ENCODE data around the gene FOXO4. TPM values are rescaled to one million over a fixed set of nuclear protein-coding genes. Genes with fewer than 3 reads are reported as not detected.

Gene FOXO4
- polyA plus RNA-seq, 1 donor (not counting 4 experiments of a cell fraction or from before 2014, with no cell fraction given) = 1.6 TPM

DNA sequence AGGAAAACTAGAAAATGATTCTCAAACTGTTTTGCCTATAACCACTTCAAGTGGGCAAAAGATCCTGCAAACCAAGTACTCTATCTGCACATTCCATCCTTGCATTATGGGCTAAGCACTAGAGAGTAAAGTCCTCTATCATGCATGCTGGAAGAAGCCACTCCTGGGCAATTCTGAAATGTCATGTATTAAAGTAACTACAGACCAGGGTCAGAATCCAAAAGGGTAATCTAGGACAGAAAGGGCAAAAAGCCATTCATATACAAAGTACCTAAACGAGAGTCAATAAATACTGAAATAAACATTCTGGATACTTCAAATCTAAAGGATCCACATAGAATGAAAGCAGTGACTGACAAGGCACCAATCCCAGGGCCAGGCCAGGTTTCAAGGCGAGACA lies 28.6 kb upstream of the FOXO4 start:
- Histone ChIP-seq H3K27me3 (ENCODE audit: control insufficient read depth, extremely low read depth, insufficient read depth, low read length) (no peaks in the 10 kb centered on the region), H3K9me1 (ENCODE audit: control insufficient read depth, extremely low read depth, insufficient read depth, low read length) (no peaks in the 10 kb centered on the region), H3K36me3 (ENCODE audit: control insufficient read depth in 2 of 2, extremely low read depth in 1 of 2, insufficient read depth in 2 of 2, low read length in 2 of 2) (no peaks in the 10 kb centered on the region), H3K79me2 (ENCODE audit: control insufficient read depth, insufficient read depth, low read length) (peaks cover 32% of the 10 kb centered on the region), H3K9ac (ENCODE audit: control insufficient read depth, extremely low read depth, insufficient read depth, low read length) (peak overlapping the region; percentile 72), H2AFZ (ENCODE audit: control insufficient read depth, low read length) (no peak overlapping the region), H3K9me3 (ENCODE audit: control insufficient read depth, low read depth, low read length) (no peaks in the 10 kb centered on the region), H4K20me1 (ENCODE audit: control insufficient read depth, extremely low read depth, insufficient read depth, low read length) (no peaks in the 10 kb centered on the region), H3K4me3 (ENCODE audit: control insufficient read depth in 2 of 3, extremely low read depth in 1 of 3, insufficient read depth in 2 of 3, low read depth in 1 of 3, low read length in 3 of 3) (peak overlapping the region; percentile 53 to 68 (median 57)), H3K27ac (ENCODE audit: control insufficient read depth, insufficient read depth, low read length) (peak overlapping the region; percentile 66), H3K4me1 (ENCODE audit: control insufficient read depth, extremely low read depth, insufficient read depth, low read length) (no peaks in the 10 kb centered on the region), H3K4me2 (ENCODE audit: control insufficient read depth, extremely low read depth, insufficient read depth, low read depth, low read length) (peak overlapping the region; percentile 43)
- DNase-seq (ENCODE audit: low read depth, low spot score) = no peak
- TF ChIP-seq, protein P1, sequence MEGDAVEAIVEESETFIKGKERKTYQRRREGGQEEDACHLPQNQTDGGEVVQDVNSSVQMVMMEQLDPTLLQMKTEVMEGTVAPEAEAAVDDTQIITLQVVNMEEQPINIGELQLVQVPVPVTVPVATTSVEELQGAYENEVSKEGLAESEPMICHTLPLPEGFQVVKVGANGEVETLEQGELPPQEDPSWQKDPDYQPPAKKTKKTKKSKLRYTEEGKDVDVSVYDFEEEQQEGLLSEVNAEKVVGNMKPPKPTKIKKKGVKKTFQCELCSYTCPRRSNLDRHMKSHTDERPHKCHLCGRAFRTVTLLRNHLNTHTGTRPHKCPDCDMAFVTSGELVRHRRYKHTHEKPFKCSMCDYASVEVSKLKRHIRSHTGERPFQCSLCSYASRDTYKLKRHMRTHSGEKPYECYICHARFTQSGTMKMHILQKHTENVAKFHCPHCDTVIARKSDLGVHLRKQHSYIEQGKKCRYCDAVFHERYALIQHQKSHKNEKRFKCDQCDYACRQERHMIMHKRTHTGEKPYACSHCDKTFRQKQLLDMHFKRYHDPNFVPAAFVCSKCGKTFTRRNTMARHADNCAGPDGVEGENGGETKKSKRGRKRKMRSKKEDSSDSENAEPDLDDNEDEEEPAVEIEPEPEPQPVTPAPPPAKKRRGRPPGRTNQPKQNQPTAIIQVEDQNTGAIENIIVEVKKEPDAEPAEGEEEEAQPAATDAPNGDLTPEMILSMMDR (optimal IDR thresholded peaks at IDR 0.05 in 1 of 3, IDR thresholded peaks at IDR 0.05 in 1 of 3, conservative IDR thresholded peaks at IDR 0.05 in 1 of 3; ENCODE audit: extremely low read depth in 1 of 3, insufficient read depth in 2 of 3, low read length in 3 of 3) = no peak
- no peak for TF ChIP-seq EZH2 (IDR thresholded peaks at IDR 0.05; ENCODE audit: low read length)
- dilution Hi-C loops (cut with MboI; ENCODE audit: extremely low pct_ligation_motif_present, low sequenced_read_pairs) = no loop called here
- no peak for FAIRE-seq

DNA sequence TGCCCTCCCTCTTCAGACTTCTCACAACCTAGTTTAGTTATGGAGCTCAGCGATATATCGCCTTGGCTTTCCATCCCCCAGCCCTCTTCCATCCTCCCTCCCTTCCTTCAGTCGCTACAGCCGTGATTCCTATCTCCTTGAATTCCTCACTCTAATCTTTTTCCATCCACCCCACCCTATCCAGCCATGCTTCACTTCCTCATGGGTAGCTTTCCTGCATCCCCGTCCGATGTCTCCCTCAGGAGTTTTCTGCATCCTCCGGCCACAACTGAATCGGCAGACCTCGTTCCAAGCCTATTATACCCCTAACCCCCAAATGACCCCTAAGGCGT lies 28.0 kb upstream of the FOXO4 start:
- Histone ChIP-seq H3K36me3 (ENCODE audit: control insufficient read depth in 2 of 2, extremely low read depth in 1 of 2, insufficient read depth in 2 of 2, low read length in 2 of 2) (no peaks in the 10 kb centered on the region), H3K4me1 (ENCODE audit: control insufficient read depth, extremely low read depth, insufficient read depth, low read length) (peaks cover 4% of the 10 kb centered on the region), H3K9me3 (ENCODE audit: control insufficient read depth, low read depth, low read length) (no peaks in the 10 kb centered on the region), H2AFZ (ENCODE audit: control insufficient read depth, low read length) (peak overlapping the region; percentile 61), H3K9me1 (ENCODE audit: control insufficient read depth, extremely low read depth, insufficient read depth, low read length) (no peaks in the 10 kb centered on the region), H3K4me3 (ENCODE audit: control insufficient read depth in 2 of 3, extremely low read depth in 1 of 3, insufficient read depth in 2 of 3, low read depth in 1 of 3, low read length in 3 of 3) (peak overlapping the region; percentile 53 to 68 (median 57)), H3K9ac (ENCODE audit: control insufficient read depth, extremely low read depth, insufficient read depth, low read length) (peak overlapping the region; percentile 72), H4K20me1 (ENCODE audit: control insufficient read depth, extremely low read depth, insufficient read depth, low read length) (no peaks in the 10 kb centered on the region), H3K27me3 (ENCODE audit: control insufficient read depth, extremely low read depth, insufficient read depth, low read length) (no peaks in the 10 kb centered on the region), H3K27ac (ENCODE audit: control insufficient read depth, insufficient read depth, low read length) (peak overlapping the region; percentile 66), H3K4me2 (ENCODE audit: control insufficient read depth, extremely low read depth, insufficient read depth, low read depth, low read length) (peak overlapping the region; percentile 43), H3K79me2 (ENCODE audit: control insufficient read depth, insufficient read depth, low read length) (peaks cover 32% of the 10 kb centered on the region)
- DNase-seq (ENCODE audit: low read depth, low spot score) (no peak), FAIRE-seq (no peak)
- dilution Hi-C loops (cut with MboI; ENCODE audit: extremely low pct_ligation_motif_present, low sequenced_read_pairs) = no loop called here
- no peak for TF ChIP-seq EZH2 (IDR thresholded peaks at IDR 0.05; ENCODE audit: low read length)
- TF ChIP-seq, protein P1 (optimal IDR thresholded peaks at IDR 0.05 in 1 of 3, IDR thresholded peaks at IDR 0.05 in 1 of 3, conservative IDR thresholded peaks at IDR 0.05 in 1 of 3; ENCODE audit: extremely low read depth in 1 of 3, insufficient read depth in 2 of 3, low read length in 3 of 3) = no peak

All from keratinocyte (primary cell).